Left forelimb (tissue), 1 donor: ENCODE results near the gene RGS3.

Experiments
- DNase-seq: peaks from one replicate; pipeline ENCODE4 v3.0.0-alpha.2; 2018; ENCODE audit warnings: low spot score

Gene RGS3

GRCh38 chr9:113587471-113588031, 124.0 kb downstream of the RGS3 start:
- DNase-seq, result no peak

- DNase-seq, result no peak
Measured at GRCh38 chr9:113588242-113588810, 124.8 kb downstream of the RGS3 start.

- DNase-seq, result no peak
Measured at GRCh38 chr9:113588936-113589335, 125.4 kb downstream of the RGS3 start.

GRCh38 chr9:113589407-113589806, 125.9 kb downstream of the RGS3 start:
- DNase-seq, result no peak

GRCh38 chr9:113589890-113590289, 126.4 kb downstream of the RGS3 start:
- DNase-seq, result no peak

GRCh38 chr9:113590389-113590788, 126.9 kb downstream of the RGS3 start:
- DNase-seq, result no peak

GRCh38 chr9:113590991-113591898, 127.7 kb downstream of the RGS3 start:
- DNase-seq, result peak; percentile 90

GRCh38 chr9:113591899-113592625, 128.5 kb downstream of the RGS3 start:
- no peak for DNase-seq

GRCh38 chr9:113592876-113593575, 129.5 kb downstream of the RGS3 start:
- no peak for DNase-seq

- peak; percentile 96 for DNase-seq
Measured at GRCh38 chr9:113593682-113594281, 130.3 kb downstream of the RGS3 start.

- DNase-seq, result no peak
Measured at GRCh38 chr9:113594484-113595299, 131.2 kb downstream of the RGS3 start.

- no peak for DNase-seq
Measured at GRCh38 chr9:113596616-113597320, 133.2 kb downstream of the RGS3 start.

GRCh38 chr9:113597390-113598241, 134.1 kb downstream of the RGS3 start:
- DNase-seq, result no peak

GRCh38 chr9:113598451-113598850, 134.9 kb downstream of the RGS3 start:
- no peak for DNase-seq

- no peak for DNase-seq
Measured at GRCh38 chr9:113598883-113599282, 135.4 kb downstream of the RGS3 start.

GRCh38 chr9:113599646-113600022, 136.1 kb downstream of the RGS3 start:
- DNase-seq, result no peak

GRCh38 chr9:113600023-113600823, 136.7 kb downstream of the RGS3 start:
- DNase-seq, result no peak
